Astrocyte (in vitro differentiated cells and primary cell): Measurements from ENCODE around the gene SLC9A4. TPM values are rescaled to one million over a fixed set of nuclear protein-coding genes. Genes with fewer than 3 reads are reported as not detected.

Experiments
- DNase-seq: peaks from one replicate; pipeline ENCODE4 v3.0.0-alpha.2; 2010; ENCODE audit warnings: low read depth
- FAIRE-seq: peaks from 2 replicates; lab custom pipeline; 2011; peaks lifted over from hg19 to GRCh38; lab: Jason Lieb, UNC
- H2AFZ ChIP-seq: 2 replicates; pipeline ENCODE4 v1.6.0; 2012; ENCODE audit warnings: low read depth, low read length, inconsistent platforms
- H3K27ac ChIP-seq: 2 replicates; pipeline ENCODE4 v1.5.1; 2011; ENCODE audit warnings: low read depth, low read length, inconsistent platforms
- H3K27me3 ChIP-seq: 2 replicates; pipeline ENCODE4 v1.6.0; 2011; ENCODE audit warnings: low read length, inconsistent platforms; ENCODE audit not compliant: insufficient read depth
- H3K36me3 ChIP-seq: 2 replicates; pipeline ENCODE4 v1.5.1; 2011; ENCODE audit warnings: low read length, inconsistent platforms; ENCODE audit not compliant: insufficient read depth
- H3K4me1 ChIP-seq: 2 replicates; pipeline ENCODE4 v1.5.1; 2011; ENCODE audit warnings: low read length, inconsistent platforms; ENCODE audit not compliant: insufficient read depth
- H3K4me2 ChIP-seq: 2 replicates; pipeline ENCODE4 v1.6.0; 2012; ENCODE audit warnings: low read length, inconsistent platforms
- H3K4me3 ChIP-seq: 2 replicates; pipeline ENCODE4 v1.5.1; 2011; ENCODE audit warnings: low read depth, mild to moderate bottlenecking, low read length, inconsistent platforms; ENCODE audit not compliant: insufficient read depth
- H3K79me2 ChIP-seq: 2 replicates; pipeline ENCODE4 v1.6.0; 2012; ENCODE audit warnings: mild to moderate bottlenecking, low read length, inconsistent platforms; ENCODE audit not compliant: insufficient read depth
- H3K9ac ChIP-seq: 2 replicates; pipeline ENCODE4 v1.6.0; 2012; ENCODE audit warnings: mild to moderate bottlenecking, low read length, inconsistent platforms
- H3K9me3 ChIP-seq: 2 replicates; pipeline ENCODE4 v1.5.1; 2012; ENCODE audit warnings: low read depth, mild to moderate bottlenecking, low read length, inconsistent platforms; ENCODE audit not compliant: insufficient read depth
- H4K20me1 ChIP-seq: 2 replicates; pipeline ENCODE4 v1.6.0; 2012; ENCODE audit warnings: low read length, inconsistent platforms; ENCODE audit not compliant: insufficient read depth
- H3K27ac Mint-ChIP-seq: one replicate; pipeline ENCODE4 v1.8.0; 2021; ENCODE audit warnings: mild to moderate bottlenecking, mixed read lengths; ENCODE audit not compliant: unreplicated experiment
- H3K27me3 Mint-ChIP-seq: one replicate; pipeline ENCODE4 v1.8.0; 2021; ENCODE audit warnings: low read depth, mixed read lengths; ENCODE audit not compliant: unreplicated experiment
- H3K36me3 Mint-ChIP-seq: one replicate; pipeline ENCODE4 v1.8.0; 2021; ENCODE audit warnings: low read depth, mixed read lengths; ENCODE audit not compliant: unreplicated experiment
- H3K4me1 Mint-ChIP-seq: one replicate; pipeline ENCODE4 v1.8.0; 2021; ENCODE audit warnings: low read depth, mixed read lengths; ENCODE audit not compliant: unreplicated experiment
- H3K4me3 Mint-ChIP-seq: one replicate; pipeline ENCODE4 v1.8.0; 2021; ENCODE audit warnings: mild to moderate bottlenecking, moderate library complexity, mixed read lengths; ENCODE audit not compliant: unreplicated experiment
- H3K9me3 Mint-ChIP-seq: one replicate; pipeline ENCODE4 v1.8.0; 2021; ENCODE audit warnings: mild to moderate bottlenecking, mixed read lengths; ENCODE audit not compliant: unreplicated experiment
- CTCF ChIP-seq: IDR thresholded peaks from 2 replicates; pipeline ENCODE4 v1.5.1; 2011; ENCODE audit warnings: low read depth, mild to moderate bottlenecking, inconsistent platforms, low read length, moderate library complexity; ENCODE audit not compliant: insufficient read depth
- EZH2 ChIP-seq: IDR thresholded peaks from 2 replicates; pipeline ENCODE4 v1.6.1; 2012; ENCODE audit warnings: mild to moderate bottlenecking, low read length, inconsistent platforms; ENCODE audit not compliant: insufficient read depth
- total RNA-seq: library from RNA; stranded (reverse); gene quantifications from 2 replicates; pipeline ENCODE4 v1.2.1, GENCODE V29; 2021

Gene SLC9A4
- total RNA-seq, 1 donor from 2014 or later, result 0.09 TPM

GRCh38 chr2:102492006-102492405 lies 19.0 kb downstream of the SLC9A4 start:
- TF ChIP-seq EZH2 (no peak), CTCF (no peak)
- no peak overlapping the region for H3K9ac ChIP-seq
- H4K20me1 ChIP-seq, result no peaks in the 10 kb centered on the region
- Mint-ChIP-seq H3K36me3 (no peaks in the 10 kb centered on the region), H3K27ac (no peak overlapping the region), H3K4me1 (peaks cover 13% of the 10 kb centered on the region), H3K27me3 (no peaks in the 10 kb centered on the region), H3K9me3 (peaks cover 9% of the 10 kb centered on the region), H3K4me3 (no peak overlapping the region)
- no peaks in the 10 kb centered on the region for H3K9me3 ChIP-seq
- H3K4me2 ChIP-seq, result no peak overlapping the region
- FAIRE-seq (no peak), DNase-seq (no peak)
- no peaks in the 10 kb centered on the region for H3K27me3 ChIP-seq
- H2AFZ ChIP-seq, result no peak overlapping the region
- no peaks in the 10 kb centered on the region for H3K4me1 ChIP-seq
- H3K4me3 ChIP-seq, result no peak overlapping the region
- H3K79me2 ChIP-seq, result no peaks in the 10 kb centered on the region
- H3K36me3 ChIP-seq, result no peaks in the 10 kb centered on the region
- no peak overlapping the region for H3K27ac ChIP-seq

GRCh38 chr2:102494570-102494969 lies 21.5 kb downstream of the SLC9A4 start:
- H3K4me1 ChIP-seq, result no peaks in the 10 kb centered on the region
- no peaks in the 10 kb centered on the region for H4K20me1 ChIP-seq
- H3K36me3 Mint-ChIP-seq, result no peaks in the 10 kb centered on the region
- H3K4me1 Mint-ChIP-seq, result no peaks in the 10 kb centered on the region
- no peaks in the 10 kb centered on the region for H3K79me2 ChIP-seq
- no peaks in the 10 kb centered on the region for H3K9me3 ChIP-seq
- no peaks in the 10 kb centered on the region for H3K27me3 ChIP-seq
- H3K9me3 Mint-ChIP-seq, result peaks cover 9% of the 10 kb centered on the region
- no peak overlapping the region for H3K4me3 ChIP-seq
- H3K36me3 ChIP-seq, result no peaks in the 10 kb centered on the region
- H3K27me3 Mint-ChIP-seq, result no peaks in the 10 kb centered on the region
- no peak overlapping the region for H3K27ac ChIP-seq
- DNase-seq (no peak), FAIRE-seq (no peak)
- no peak overlapping the region for H3K4me3 Mint-ChIP-seq
- no peak overlapping the region for H3K9ac ChIP-seq
- TF ChIP-seq CTCF, result no peak
- TF ChIP-seq EZH2, result no peak
- H3K4me2 ChIP-seq, result no peak overlapping the region
- H2AFZ ChIP-seq, result no peak overlapping the region
- H3K27ac Mint-ChIP-seq, result no peak overlapping the region

- H3K4me2 ChIP-seq, result no peak overlapping the region
- no peaks in the 10 kb centered on the region for H3K27me3 ChIP-seq
- Mint-ChIP-seq H3K4me3 (no peak overlapping the region), H3K36me3 (no peaks in the 10 kb centered on the region), H3K27me3 (peaks cover 6% of the 10 kb centered on the region), H3K9me3 (no peaks in the 10 kb centered on the region), H3K4me1 (no peaks in the 10 kb centered on the region), H3K27ac (no peak overlapping the region)
- no peaks in the 10 kb centered on the region for H4K20me1 ChIP-seq
- H2AFZ ChIP-seq, result no peak overlapping the region
- FAIRE-seq (no peak), DNase-seq (no peak)
- H3K4me3 ChIP-seq, result no peak overlapping the region
- TF ChIP-seq EZH2, result no peak
- no peak for TF ChIP-seq CTCF
- H3K27ac ChIP-seq, result no peak overlapping the region
- H3K79me2 ChIP-seq, result no peaks in the 10 kb centered on the region
- H3K4me1 ChIP-seq, result no peaks in the 10 kb centered on the region
- H3K36me3 ChIP-seq, result no peaks in the 10 kb centered on the region
- H3K9ac ChIP-seq, result no peak overlapping the region
- H3K9me3 ChIP-seq, result no peaks in the 10 kb centered on the region
These were observed 25.4 kb downstream of the SLC9A4 start for GRCh38 chr2:102498414-102498813.
